Measurements from ENCODE around the gene JADE1.

DNA sequence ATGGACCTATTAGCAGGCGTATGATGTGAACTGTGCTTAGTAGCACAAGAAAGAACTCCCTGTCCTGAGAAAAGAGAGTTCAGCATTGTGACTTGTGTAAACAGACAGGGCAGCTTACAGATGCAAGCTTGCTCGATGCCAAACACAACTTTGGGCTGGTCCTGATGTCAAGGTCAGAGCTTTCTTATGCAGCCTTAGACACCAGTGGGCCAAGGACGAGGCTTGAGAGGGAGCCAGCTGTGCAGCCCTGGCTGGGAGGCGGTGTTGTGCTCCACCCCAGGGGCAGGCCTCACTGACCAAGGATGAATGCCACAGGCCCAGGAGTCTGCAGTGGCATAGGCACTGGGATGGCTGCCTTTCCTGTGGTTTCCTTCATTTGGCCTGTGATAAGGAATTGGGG is 35.4 kb downstream of the JADE1 start:
- TF ChIP-seq CTCF (optimal IDR thresholded peaks at IDR 0.05 in 1 of 3, IDR thresholded peaks at IDR 0.05 in 1 of 3, conservative IDR thresholded peaks at IDR 0.05 in 1 of 3; ENCODE audit: extremely low read depth in 1 of 3, insufficient read depth in 2 of 3, low read length in 3 of 3), result no peak
- no peak for TF ChIP-seq EZH2 (IDR thresholded peaks at IDR 0.05; ENCODE audit: low read length)

Measured in keratinocyte (primary cell).